Neuronal stem cell (in vitro differentiated cells): ENCODE data around the gene SIL1.

ENCODE experiments used
- DNase-seq: peaks from one replicate; pipeline ENCODE4 v3.0.0-alpha.2; 2013; ENCODE audit warnings: low spot score
- H2AFZ ChIP-seq: one replicate; pipeline ENCODE4 v1.6.1; 2013; ENCODE audit warnings: mild to moderate bottlenecking, low read length, inconsistent platforms
- H2AK5ac ChIP-seq: 2 replicates; pipeline ENCODE4 v1.6.1; 2013; ENCODE audit warnings: low read depth, mild to moderate bottlenecking, inconsistent platforms, low read length, moderate library complexity, mixed read lengths
- H2BK120ac ChIP-seq: 2 replicates; pipeline ENCODE4 v1.6.1; 2013; ENCODE audit warnings: low read depth, mild to moderate bottlenecking, inconsistent platforms, low read length, moderate library complexity, mixed read lengths
- H2BK12ac ChIP-seq: one replicate; pipeline ENCODE4 v1.6.1; 2013; ENCODE audit warnings: low read length, inconsistent platforms
- H2BK15ac ChIP-seq: 2 replicates; pipeline ENCODE4 v1.6.1; 2013; ENCODE audit warnings: mild to moderate bottlenecking, low read length, inconsistent platforms, mixed read lengths
- H2BK5ac ChIP-seq: one replicate; pipeline ENCODE4 v1.6.1; 2013; ENCODE audit warnings: inconsistent platforms, mild to moderate bottlenecking, low read length, moderate library complexity
- H3K14ac ChIP-seq: one replicate; pipeline ENCODE4 v1.6.1; 2013; ENCODE audit warnings: low read length, inconsistent platforms
- H3K18ac ChIP-seq: 2 replicates; pipeline ENCODE4 v1.6.1; 2013; ENCODE audit warnings: low read length, inconsistent platforms
- H3K23ac ChIP-seq: 2 replicates; pipeline ENCODE4 v1.6.1; 2013; ENCODE audit warnings: low read depth, mild to moderate bottlenecking, mixed read lengths, low read length, inconsistent platforms; ENCODE audit not compliant: poor library complexity
- H3K27ac ChIP-seq: replicated peaks from 3 replicates; pipeline ENCODE4 v1.5.1; 2013; ENCODE audit warnings: low read length, inconsistent platforms
- H3K27me3 ChIP-seq, 3 experiments: 2 replicates each; pipeline ENCODE4 v1.6.1; 2013; ENCODE audit warnings: low read length in 3 of 3, mild to moderate bottlenecking in 2 of 3, inconsistent platforms in 1 of 3, low read depth in 1 of 3, mixed read lengths in 1 of 3, moderate library complexity in 1 of 3; ENCODE audit not compliant: control insufficient read depth in 3 of 3, insufficient read depth in 3 of 3
- H3K36me3 ChIP-seq, 2 donors: replicated peaks in 1 of 2; 2 replicates each; pipeline ENCODE4 v1.6.1; 2013; ENCODE audit warnings: low read length in 2 of 2; ENCODE audit not compliant: control insufficient read depth in 2 of 2, insufficient read depth in 2 of 2
- H3K4ac ChIP-seq: 2 replicates; pipeline ENCODE4 v1.6.1; 2013; ENCODE audit warnings: inconsistent platforms, mild to moderate bottlenecking, low read length, moderate library complexity
- H3K4me1 ChIP-seq, 2 donors: 1 replicate in 1 of 2; 2 replicates in 1 of 2; pipeline ENCODE4 v1.6.1; 2013; ENCODE audit warnings: low read length in 2 of 2, low read depth in 1 of 2; ENCODE audit not compliant: control insufficient read depth in 2 of 2, insufficient read depth in 1 of 2
- H3K4me2 ChIP-seq: one replicate; pipeline ENCODE4 v1.6.1; 2013; ENCODE audit warnings: mild to moderate bottlenecking, low read length, inconsistent platforms; ENCODE audit not compliant: insufficient read depth, poor library complexity, severe bottlenecking
- H3K4me3 ChIP-seq, 2 donors: 2 replicates each; pipeline ENCODE4 v1.5.1; 2013; ENCODE audit warnings: low read length in 2 of 2, mild to moderate bottlenecking in 2 of 2, inconsistent platforms in 1 of 2, moderate library complexity in 1 of 2
- H3K79me1 ChIP-seq: one replicate; pipeline ENCODE4 v1.6.1; 2013; ENCODE audit warnings: low read depth, mild to moderate bottlenecking, inconsistent platforms, low read length, moderate library complexity
- H3K9ac ChIP-seq: one replicate; pipeline ENCODE4 v1.6.1; 2013; ENCODE audit warnings: mild to moderate bottlenecking, low read depth, low read length, inconsistent platforms; ENCODE audit not compliant: poor library complexity
- H3K9me3 ChIP-seq, 2 donors: replicated peaks in 1 of 2; 2 replicates each; pipeline versions ENCODE3 to v1.6.1; 2013; ENCODE audit warnings: low read length in 2 of 2, mild to moderate bottlenecking in 2 of 2, inconsistent platforms in 1 of 2, low read depth in 1 of 2, mixed read lengths in 1 of 2, moderate library complexity in 1 of 2; ENCODE audit not compliant: control insufficient read depth in 2 of 2, insufficient read depth in 1 of 2
- H4K8ac ChIP-seq: one replicate; pipeline ENCODE4 v1.6.1; 2013; ENCODE audit warnings: low read depth, mild to moderate bottlenecking, inconsistent platforms, low read length, moderate library complexity
- H4K91ac ChIP-seq: one replicate; pipeline ENCODE4 v1.6.1; 2013; ENCODE audit warnings: low read length, low read depth, mild to moderate bottlenecking, inconsistent platforms; ENCODE audit not compliant: poor library complexity
- WGBS, 2 donors: extraction: QIAGEN DNeasy Blood & Tissue Kit; methylation state at CpG; one replicate each; pipeline ENCODE4 v1.1.7; 2013; ENCODE audit warnings: missing lambda C conversion rate in 2 of 2, mixed read lengths in 1 of 2; ENCODE audit not compliant: insufficient read length in 2 of 2, insufficient replicate concordance in 1 of 2; ENCODE audit errors: extremely low coverage in 2 of 2; 5-methylcytosine and 5-hydroxymethylcytosine counted together

SIL1 gene

GRCh38 chr5:138949988-138950387 lies 248.2 kb downstream of the SIL1 start:
- no peak overlapping the region for H3K4ac ChIP-seq
- no peak overlapping the region for H3K18ac ChIP-seq
- no peaks in the 10 kb centered on the region for H3K9me3 ChIP-seq
- H4K8ac ChIP-seq: no peak overlapping the region
- no peak overlapping the region for H3K27ac ChIP-seq
- no peak overlapping the region for H3K4me2 ChIP-seq
- H3K23ac ChIP-seq: no peak overlapping the region
- peak overlapping the region; percentile 10 for H2AK5ac ChIP-seq
- no peak overlapping the region for H4K91ac ChIP-seq
- no peaks in the 10 kb centered on the region for H3K27me3 ChIP-seq
- H2BK15ac ChIP-seq: no peak overlapping the region
- H2BK120ac ChIP-seq: no peak overlapping the region
- DNase-seq: no peak
- no peak overlapping the region for H2BK5ac ChIP-seq
- H3K79me1 ChIP-seq: peaks cover 7% of the 10 kb centered on the region
- no peak overlapping the region for H3K14ac ChIP-seq
- no peak overlapping the region for H3K4me3 ChIP-seq
- H2BK12ac ChIP-seq: no peak overlapping the region
- WGBS, 2 donors: no CpG with 5 or more reads among the region's 3 CpGs
- peaks cover 38 to 55% of the 10 kb centered on the region in 2 donors for H3K4me1 ChIP-seq
- H3K9ac ChIP-seq: no peak overlapping the region
- H2AFZ ChIP-seq: no peak overlapping the region
- peaks cover 7 to 8% of the 10 kb centered on the region in 2 donors for H3K36me3 ChIP-seq

DNA sequence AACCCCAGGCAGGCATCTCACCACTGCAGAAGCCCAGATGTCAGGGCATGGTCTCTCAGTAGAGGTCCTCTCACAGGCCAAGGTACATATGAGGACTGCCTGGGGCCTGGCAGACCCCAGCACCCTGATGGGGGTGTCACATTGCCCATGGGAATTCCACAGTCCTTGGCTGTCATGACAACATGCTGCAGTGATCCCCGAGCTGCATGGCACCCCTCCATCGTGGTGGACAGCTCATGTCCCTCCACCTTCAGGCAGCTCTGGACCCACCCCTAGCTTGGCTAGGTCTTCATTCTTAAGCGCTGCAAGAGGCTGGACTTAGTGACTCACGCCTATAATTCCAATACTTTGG lies 249.0 kb downstream of the SIL1 start:
- Histone ChIP-seq H4K8ac (no peak overlapping the region), H2BK12ac (no peak overlapping the region), H3K4me2 (no peak overlapping the region), H3K79me1 (peaks cover 7% of the 10 kb centered on the region), H2BK15ac (no peak overlapping the region), H4K91ac (no peak overlapping the region), H3K23ac (no peak overlapping the region), H3K9me3 (no peaks in the 10 kb centered on the region), H2AK5ac (peak overlapping the region; percentile 74), H3K4me1 (peaks cover 41 to 49% of the 10 kb centered on the region in 2 donors), H3K9ac (no peak overlapping the region), H3K4ac (no peak overlapping the region), H3K4me3 (no peak overlapping the region), H3K18ac (peak overlapping the region; percentile 62), H3K27me3 (no peaks in the 10 kb centered on the region), H2BK120ac (no peak overlapping the region), H3K14ac (no peak overlapping the region), H3K27ac (no peak overlapping the region), H3K36me3 (peaks cover 7 to 8% of the 10 kb centered on the region in 2 donors), H2BK5ac (no peak overlapping the region), H2AFZ (no peak overlapping the region)
- no peak for DNase-seq
- no CpG with 5 or more reads among the region's 4 CpGs for WGBS, 2 donors

DNA sequence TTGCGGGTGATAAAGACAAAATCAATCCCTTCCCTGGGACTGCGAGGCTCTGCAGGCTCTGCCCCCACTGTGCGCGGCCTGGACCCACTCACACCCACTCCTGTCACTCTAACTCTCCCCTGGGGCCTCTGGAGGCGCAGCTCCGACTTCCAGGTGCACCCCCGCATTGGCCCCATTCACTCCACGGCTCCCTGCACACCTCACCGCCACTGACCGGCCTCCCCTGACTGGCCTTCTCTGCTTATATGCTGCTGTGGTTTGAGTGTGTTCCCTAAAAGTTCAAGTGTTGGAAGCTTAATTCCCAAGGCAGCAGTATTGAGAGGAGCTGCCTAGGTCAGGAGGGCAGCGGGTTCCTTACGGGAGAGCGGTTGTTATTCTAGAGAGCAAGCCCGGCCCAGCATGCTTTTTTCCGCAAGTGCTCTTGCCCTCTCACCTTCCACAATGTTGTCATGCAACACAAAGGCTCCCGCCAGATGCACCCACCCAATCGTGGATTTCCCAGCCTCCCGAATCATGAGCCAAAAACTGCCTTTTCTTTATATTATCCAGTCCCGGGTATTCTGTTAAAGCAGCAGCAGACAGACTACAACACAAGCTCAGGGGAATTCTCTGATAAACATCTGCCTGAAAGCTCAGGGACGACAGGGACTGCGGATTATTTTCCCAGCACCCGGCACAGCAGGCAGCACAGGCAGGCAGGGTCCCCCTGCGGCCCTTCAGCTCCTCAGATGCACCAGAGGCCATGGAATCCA lies 249.5 kb downstream of the SIL1 start:
- Histone ChIP-seq H2BK120ac (no peak overlapping the region), H3K36me3 (peaks cover 7 to 8% of the 10 kb centered on the region in 2 donors), H3K18ac (peak overlapping the region; percentile 62), H3K4me1 (peaks cover 40 to 48% of the 10 kb centered on the region in 2 donors), H3K27ac (no peak overlapping the region), H2BK12ac (no peak overlapping the region), H4K8ac (no peak overlapping the region), H3K4me3 (no peak overlapping the region), H3K9me3 (no peaks in the 10 kb centered on the region), H2BK15ac (no peak overlapping the region), H4K91ac (no peak overlapping the region), H2AFZ (no peak overlapping the region), H3K23ac (no peak overlapping the region), H3K4ac (no peak overlapping the region), H3K14ac (no peak overlapping the region), H3K9ac (no peak overlapping the region), H2BK5ac (no peak overlapping the region), H3K79me1 (peaks cover 7% of the 10 kb centered on the region), H2AK5ac (peak overlapping the region; percentile 74), H3K4me2 (no peak overlapping the region), H3K27me3 (no peaks in the 10 kb centered on the region)
- no peak for DNase-seq
- WGBS, 2 donors: no CpG with 5 or more reads among the region's 23 CpGs

DNA sequence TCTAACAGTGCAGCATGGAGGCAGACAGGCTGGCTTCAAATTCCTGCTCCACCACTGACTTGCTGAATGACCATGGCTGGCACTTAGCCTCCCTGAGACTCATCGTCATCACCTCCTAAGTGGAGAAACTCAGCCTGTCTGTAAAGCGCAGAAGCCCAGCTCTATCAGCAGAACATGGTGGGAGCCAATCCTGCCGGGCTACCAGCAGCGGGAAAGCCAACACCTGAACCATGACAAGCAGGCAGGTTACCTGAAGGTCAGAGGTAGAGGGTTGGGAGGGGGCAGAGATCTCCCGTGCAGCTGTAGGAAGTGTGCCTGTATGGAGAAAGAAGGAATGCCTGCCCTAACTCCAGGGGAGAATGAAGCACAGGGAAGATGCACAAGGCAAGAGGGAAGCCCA lies 250.4 kb downstream of the SIL1 start:
- peaks cover 33 to 44% of the 10 kb centered on the region in 2 donors for H3K4me1 ChIP-seq
- H3K4me3 ChIP-seq: no peak overlapping the region
- no peak overlapping the region for H2BK15ac ChIP-seq
- no peak overlapping the region for H3K4me2 ChIP-seq
- H3K4ac ChIP-seq: no peak overlapping the region
- no peak overlapping the region for H3K14ac ChIP-seq
- peaks cover 7 to 8% of the 10 kb centered on the region in 2 donors for H3K36me3 ChIP-seq
- H4K91ac ChIP-seq: no peak overlapping the region
- no peaks in the 10 kb centered on the region for H3K27me3 ChIP-seq
- H2BK120ac ChIP-seq: no peak overlapping the region
- WGBS, 2 donors: no CpG with 5 or more reads among the region's 5 CpGs
- no peak overlapping the region for H3K18ac ChIP-seq
- H2BK5ac ChIP-seq: no peak overlapping the region
- no peak for DNase-seq
- no peak overlapping the region for H3K23ac ChIP-seq
- no peak overlapping the region for H2AFZ ChIP-seq
- H3K79me1 ChIP-seq: peaks cover 7% of the 10 kb centered on the region
- no peaks in the 10 kb centered on the region for H3K9me3 ChIP-seq
- no peak overlapping the region for H2BK12ac ChIP-seq
- H3K27ac ChIP-seq: no peak overlapping the region
- no peak overlapping the region for H2AK5ac ChIP-seq
- no peak overlapping the region for H3K9ac ChIP-seq
- H4K8ac ChIP-seq: no peak overlapping the region
